Mesendoderm (in vitro differentiated cells): ENCODE results near the gene NTRK2.

Source experiments
- DNase-seq: peaks from one replicate; pipeline ENCODE4 v3.0.0; 2013
- H2AK5ac ChIP-seq: 2 replicates; pipeline ENCODE4 v1.6.1; 2013; ENCODE audit warnings: low read length, inconsistent platforms
- H2BK120ac ChIP-seq: 2 replicates; pipeline ENCODE4 v1.6.1; 2013; ENCODE audit warnings: low read depth, mild to moderate bottlenecking, low read length, moderate library complexity, mixed read lengths
- H2BK15ac ChIP-seq: replicated peaks from 2 replicates; pipeline ENCODE4 v1.6.1; 2013; ENCODE audit warnings: low read depth, mild to moderate bottlenecking, moderate library complexity
- H2BK5ac ChIP-seq: 2 replicates; pipeline ENCODE4 v1.6.1; 2013; ENCODE audit warnings: low read length, inconsistent platforms
- H3K18ac ChIP-seq: 2 replicates; pipeline ENCODE4 v1.6.1; 2013; ENCODE audit warnings: mild to moderate bottlenecking, low read length, mixed read lengths
- H3K23ac ChIP-seq: one replicate; pipeline ENCODE4 v1.6.1; 2013; ENCODE audit warnings: low read length
- H3K27ac ChIP-seq: 2 replicates; pipeline ENCODE4 v1.5.1; 2013; ENCODE audit warnings: low read depth, mild to moderate bottlenecking, inconsistent platforms, low read length, moderate library complexity
- H3K27me3 ChIP-seq: 2 replicates; pipeline ENCODE4 v1.6.1; 2013; ENCODE audit warnings: low read length, control low read depth, mild to moderate bottlenecking, inconsistent platforms; ENCODE audit not compliant: insufficient read depth, poor library complexity
- H3K36me3 ChIP-seq: 2 replicates; pipeline ENCODE4 v1.6.1; 2013; ENCODE audit warnings: low read length, inconsistent platforms; ENCODE audit not compliant: control insufficient read depth, insufficient read depth
- H3K4ac ChIP-seq: one replicate; pipeline ENCODE4 v1.6.1; 2013; ENCODE audit warnings: low read depth, mild to moderate bottlenecking, low read length, moderate library complexity
- H3K4me1 ChIP-seq: 2 replicates; pipeline ENCODE4 v1.6.1; 2013; ENCODE audit warnings: low read depth, low read length, inconsistent platforms; ENCODE audit not compliant: control insufficient read depth
- H3K4me2 ChIP-seq: 2 replicates; pipeline ENCODE4 v1.6.1; 2013; ENCODE audit warnings: low read length
- H3K4me3 ChIP-seq: 2 replicates; pipeline ENCODE4 v1.5.1; 2013; ENCODE audit warnings: mild to moderate bottlenecking, low read length
- H3K56ac ChIP-seq: one replicate; pipeline ENCODE4 v1.6.1; 2013; ENCODE audit warnings: low read length
- H3K79me1 ChIP-seq: 2 replicates; pipeline ENCODE4 v1.6.1; 2013; ENCODE audit warnings: low read length, inconsistent platforms
- H3K79me2 ChIP-seq: 2 replicates; pipeline ENCODE4 v1.6.1; 2013; ENCODE audit warnings: mild to moderate bottlenecking, low read length; ENCODE audit not compliant: control insufficient read depth, insufficient read depth
- H3K9ac ChIP-seq: 2 replicates; pipeline ENCODE4 v1.6.1; 2013; ENCODE audit warnings: low read length, inconsistent platforms
- H4K5ac ChIP-seq: one replicate; pipeline ENCODE4 v1.6.1; 2013; ENCODE audit warnings: low read length
- H4K8ac ChIP-seq: one replicate; pipeline ENCODE4 v1.6.1; 2013; ENCODE audit warnings: low read depth, mild to moderate bottlenecking, control low read depth, low read length, moderate library complexity
- WGBS: extraction: QIAGEN DNeasy Blood & Tissue Kit; methylation state at CpG from one replicate; pipeline ENCODE4 v1.1.7; 2013; ENCODE audit warnings: low lambda C conversion rate, missing lambda C conversion rate; ENCODE audit not compliant: insufficient coverage; ENCODE audit errors: extremely low coverage; 5-methylcytosine and 5-hydroxymethylcytosine counted together

The NTRK2 gene

DNA sequence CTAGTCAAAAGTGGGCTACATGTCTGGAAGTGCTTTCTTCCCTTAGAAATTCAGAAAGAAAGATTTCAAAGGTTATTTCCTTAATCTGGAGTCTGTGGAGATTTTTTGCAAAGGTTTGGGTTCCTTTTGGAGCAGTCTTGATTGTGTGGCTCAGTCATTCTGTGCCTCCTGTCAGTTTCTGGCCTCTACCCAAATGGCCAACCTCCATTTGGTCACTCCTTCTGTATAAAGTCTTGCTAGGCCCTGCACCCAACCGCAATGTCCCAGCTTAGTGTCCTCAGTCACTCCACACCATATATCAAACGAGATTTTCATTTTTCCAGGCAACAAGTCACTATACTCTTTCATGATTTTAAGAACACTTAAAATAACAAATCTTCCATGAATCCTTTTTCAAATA, 199.6 kb downstream of the NTRK2 start:
- no peak overlapping the region for H3K18ac ChIP-seq
- no peaks in the 10 kb centered on the region for H3K79me1 ChIP-seq
- no CpG with 5 or more reads among the region's 2 CpGs for WGBS

GRCh38 chr9:84871983-84872382, 202.5 kb downstream of the NTRK2 start:
- WGBS, result no CpG with 5 or more reads among the region's 4 CpGs
- Histone ChIP-seq H3K18ac (no peak overlapping the region), H4K8ac (no peak overlapping the region), H3K56ac (no peak overlapping the region), H2BK5ac (no peak overlapping the region), H3K23ac (no peak overlapping the region), H3K4me2 (no peak overlapping the region), H4K5ac (no peak overlapping the region), H2AK5ac (no peak overlapping the region), H3K27me3 (no peaks in the 10 kb centered on the region), H2BK120ac (no peak overlapping the region), H3K4ac (no peak overlapping the region), H3K4me3 (no peak overlapping the region), H3K9ac (no peak overlapping the region), H3K27ac (no peak overlapping the region), H3K79me1 (no peaks in the 10 kb centered on the region), H3K36me3 (no peaks in the 10 kb centered on the region), H3K4me1 (no peaks in the 10 kb centered on the region), H3K79me2 (no peaks in the 10 kb centered on the region), H2BK15ac (no peak overlapping the region)
- DNase-seq, result no peak

More for the DNA sequence above, 199.6 kb downstream of the NTRK2 start:
- Histone ChIP-seq H2BK15ac (no peak overlapping the region), H3K4me1 (no peaks in the 10 kb centered on the region), H4K8ac (no peak overlapping the region), H2BK5ac (no peak overlapping the region), H3K36me3 (no peaks in the 10 kb centered on the region), H3K56ac (no peak overlapping the region), H2AK5ac (no peak overlapping the region), H4K5ac (no peak overlapping the region), H3K4me2 (no peak overlapping the region), H3K79me2 (no peaks in the 10 kb centered on the region), H3K27me3 (no peaks in the 10 kb centered on the region), H3K23ac (no peak overlapping the region), H3K4ac (no peak overlapping the region), H3K4me3 (no peak overlapping the region), H2BK120ac (no peak overlapping the region), H3K9ac (no peak overlapping the region), H3K27ac (no peak overlapping the region)
- DNase-seq, result no peak

- Histone ChIP-seq H3K56ac (no peak overlapping the region), H3K27me3 (no peaks in the 10 kb centered on the region), H3K9ac (no peak overlapping the region), H3K4ac (no peak overlapping the region), H4K5ac (no peak overlapping the region), H4K8ac (no peak overlapping the region), H2BK5ac (no peak overlapping the region), H3K4me3 (no peak overlapping the region), H3K4me1 (no peaks in the 10 kb centered on the region), H2BK120ac (no peak overlapping the region), H2AK5ac (no peak overlapping the region), H3K4me2 (no peak overlapping the region), H3K79me1 (no peaks in the 10 kb centered on the region), H2BK15ac (no peak overlapping the region), H3K27ac (no peak overlapping the region), H3K79me2 (no peaks in the 10 kb centered on the region), H3K18ac (no peak overlapping the region), H3K36me3 (no peaks in the 10 kb centered on the region), H3K23ac (no peak overlapping the region)
- WGBS, result no CpG with 5 or more reads among the region's 4 CpGs
- DNase-seq, result no peak
Observed at GRCh38 chr9:84874022-84874421, 204.5 kb downstream of the NTRK2 start.

DNA sequence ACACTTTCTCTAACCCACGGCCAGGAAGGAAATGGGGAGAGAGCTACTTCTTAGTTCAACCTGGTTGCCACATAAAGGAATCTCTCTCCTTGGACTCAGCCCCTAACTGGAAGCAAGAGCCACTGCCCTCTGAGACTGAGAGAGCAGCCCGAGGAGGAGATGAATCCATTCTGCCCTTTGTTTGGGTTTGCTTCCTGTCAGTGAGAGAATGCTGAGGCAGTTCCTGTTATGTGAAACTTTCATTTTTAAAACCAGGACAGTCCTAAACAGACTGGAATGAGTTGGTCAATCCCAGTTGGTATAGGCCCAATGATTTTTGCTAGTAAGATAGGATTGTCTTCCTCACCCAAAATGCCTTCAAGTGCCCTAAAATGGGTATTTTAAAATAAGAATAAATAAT, 205.1 kb downstream of the NTRK2 start:
- H2BK120ac ChIP-seq, result no peak overlapping the region

GRCh38 chr9:84875193-84875592, 205.7 kb downstream of the NTRK2 start:
- Histone ChIP-seq H3K4ac (no peak overlapping the region), H3K23ac (no peak overlapping the region), H3K4me1 (no peaks in the 10 kb centered on the region), H3K27me3 (no peaks in the 10 kb centered on the region), H3K18ac (no peak overlapping the region), H4K5ac (no peak overlapping the region), H2BK5ac (no peak overlapping the region), H2BK15ac (no peak overlapping the region), H3K79me2 (no peaks in the 10 kb centered on the region), H3K4me2 (no peak overlapping the region), H3K36me3 (no peaks in the 10 kb centered on the region), H4K8ac (no peak overlapping the region), H3K27ac (no peak overlapping the region), H3K9ac (no peak overlapping the region), H3K4me3 (no peak overlapping the region), H2AK5ac (no peak overlapping the region), H3K79me1 (no peaks in the 10 kb centered on the region), H3K56ac (no peak overlapping the region), H2BK120ac (no peak overlapping the region)
- no CpG with 5 or more reads among the region's 4 CpGs for WGBS
- DNase-seq, result no peak

More for the DNA sequence above, 205.1 kb downstream of the NTRK2 start:
- no peak overlapping the region for H3K4ac ChIP-seq
- no peak overlapping the region for H2BK5ac ChIP-seq
- no peaks in the 10 kb centered on the region for H3K36me3 ChIP-seq
- H3K4me2 ChIP-seq, result no peak overlapping the region
- no peaks in the 10 kb centered on the region for H3K79me2 ChIP-seq
- no peak overlapping the region for H3K18ac ChIP-seq
- no peak overlapping the region for H3K23ac ChIP-seq
- DNase-seq, result no peak
- no CpG with 5 or more reads among the region's 2 CpGs for WGBS
- no peak overlapping the region for H3K9ac ChIP-seq
- H3K27ac ChIP-seq, result no peak overlapping the region
- no peak overlapping the region for H3K56ac ChIP-seq
- no peaks in the 10 kb centered on the region for H3K4me1 ChIP-seq
- no peak overlapping the region for H4K5ac ChIP-seq
- H3K27me3 ChIP-seq, result no peaks in the 10 kb centered on the region
- H4K8ac ChIP-seq, result no peak overlapping the region
- H3K4me3 ChIP-seq, result no peak overlapping the region
- H2BK15ac ChIP-seq, result no peak overlapping the region
- H2AK5ac ChIP-seq, result no peak overlapping the region
- H3K79me1 ChIP-seq, result no peaks in the 10 kb centered on the region

DNA sequence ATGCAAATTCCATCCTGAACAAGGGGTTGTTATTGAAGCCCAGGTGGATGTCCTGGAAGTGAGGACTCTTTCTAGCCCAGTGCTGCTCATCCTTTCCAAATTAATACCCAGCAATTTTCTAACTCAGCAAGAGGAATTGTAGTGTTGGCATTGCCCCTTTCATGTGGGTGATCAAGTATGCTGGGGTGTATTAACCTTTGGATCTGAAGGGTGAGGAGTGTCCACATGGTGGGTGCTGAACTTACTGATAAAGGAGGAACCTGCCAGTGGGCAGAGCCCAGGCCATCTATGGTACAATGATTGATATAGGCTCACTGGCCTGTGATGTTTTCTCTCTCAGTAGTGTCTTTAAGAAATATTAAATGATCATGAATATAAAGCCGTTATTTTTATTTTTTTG, 210.1 kb downstream of the NTRK2 start:
- Histone ChIP-seq H2BK120ac (no peak overlapping the region), H3K4me1 (no peaks in the 10 kb centered on the region), H3K4me3 (no peak overlapping the region), H3K27ac (no peak overlapping the region), H2BK15ac (no peak overlapping the region), H3K9ac (no peak overlapping the region), H3K23ac (no peak overlapping the region), H3K27me3 (no peaks in the 10 kb centered on the region), H3K79me1 (no peaks in the 10 kb centered on the region), H4K8ac (no peak overlapping the region), H3K56ac (no peak overlapping the region), H3K18ac (no peak overlapping the region), H2AK5ac (no peak overlapping the region), H2BK5ac (no peak overlapping the region), H3K4me2 (no peak overlapping the region), H3K4ac (no peak overlapping the region), H3K36me3 (no peaks in the 10 kb centered on the region), H4K5ac (no peak overlapping the region), H3K79me2 (no peaks in the 10 kb centered on the region)
- WGBS, result no CpG with 5 or more reads among the region's 1 CpG
- no peak for DNase-seq
